ENCODE data around the gene RIMS4. TPM values are rescaled to one million over a fixed set of nuclear protein-coding genes. Genes with fewer than 3 reads are reported as not detected.

The RIMS4 gene
- polyA plus RNA-seq (2013, experiment 1 of 2; ENCODE audit: insufficient read length) = 0.13 TPM
- 0.01 TPM for polyA plus RNA-seq (2013, experiment 2 of 2; ENCODE audit: insufficient read length)

GRCh38 chr20:44810391-44811149 lies at the start of gene RIMS4:
Gene RIMS4, minus strand, starts transcription at chr20:44810546. Its CDS starts 275 bp downstream, at chr20:44810271.
- no peak for DNase-seq

GRCh38 chr20:44858606-44859360 lies 48.4 kb upstream of the RIMS4 start:
- DNase-seq = no peak

GRCh38 chr20:44856856-44857448 lies 46.6 kb upstream of the RIMS4 start:
- no peak for DNase-seq

DNA sequence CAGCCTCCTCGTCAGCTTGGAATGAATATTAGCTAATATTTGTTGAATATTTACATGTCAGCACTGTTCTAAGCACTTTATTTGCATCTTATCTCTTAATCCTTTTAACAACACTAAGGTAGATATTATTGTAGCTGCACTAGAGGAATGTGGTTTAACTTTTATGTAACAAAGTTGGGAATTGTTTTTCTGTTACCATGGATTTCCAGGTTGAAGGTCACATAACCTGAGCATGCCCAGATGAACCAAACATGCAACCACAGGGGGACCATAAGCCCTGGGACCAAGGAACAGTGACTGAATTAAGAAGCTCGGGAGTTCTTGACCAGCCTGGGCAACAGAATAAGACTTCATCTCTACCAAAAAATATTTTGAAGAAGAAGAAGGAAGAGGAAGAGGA lies 46.1 kb upstream of the RIMS4 start:
- DNase-seq = no peak

- DNase-seq = no peak
These were observed 41.2 kb upstream of the RIMS4 start for GRCh38 chr20:44851545-44851944.

DNA sequence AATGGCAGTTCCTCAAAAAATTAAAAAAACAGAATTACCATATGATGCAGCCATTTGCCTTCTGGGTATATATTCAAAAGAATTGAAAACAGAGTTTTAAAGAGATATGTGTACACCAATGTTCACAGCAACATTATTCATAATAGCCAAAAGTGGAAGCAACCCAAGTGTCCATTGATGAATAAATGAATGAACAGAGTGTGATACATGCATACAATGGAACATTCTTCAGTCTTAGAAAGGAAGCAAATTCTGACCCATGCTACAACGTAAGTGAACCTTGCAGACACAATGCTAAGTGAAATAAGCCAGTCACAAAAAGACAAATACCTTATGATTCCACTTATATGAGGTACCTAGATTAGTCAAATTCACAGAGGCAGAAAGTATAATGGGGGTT lies 40.5 kb upstream of the RIMS4 start:
- no peak for DNase-seq

DNA sequence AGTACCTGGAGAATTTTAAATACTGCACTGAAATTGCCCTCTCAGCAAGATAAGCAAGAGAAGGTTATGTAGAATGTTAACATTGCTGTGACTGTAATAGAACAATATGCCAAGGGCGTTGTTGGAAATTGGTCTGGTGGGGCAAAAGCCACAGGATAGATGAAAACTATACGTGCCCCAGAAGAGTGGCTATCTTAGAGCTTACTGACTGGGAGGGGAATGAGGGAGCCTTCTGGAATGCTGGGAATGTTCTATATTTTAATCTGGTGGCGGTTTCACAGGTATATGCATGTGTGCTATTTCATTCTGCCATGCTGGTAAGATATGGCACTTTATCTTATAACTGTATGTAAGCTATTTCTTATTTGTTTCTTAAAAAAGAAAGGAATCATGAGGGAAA lies 39.9 kb upstream of the RIMS4 start:
- no peak for DNase-seq

DNA sequence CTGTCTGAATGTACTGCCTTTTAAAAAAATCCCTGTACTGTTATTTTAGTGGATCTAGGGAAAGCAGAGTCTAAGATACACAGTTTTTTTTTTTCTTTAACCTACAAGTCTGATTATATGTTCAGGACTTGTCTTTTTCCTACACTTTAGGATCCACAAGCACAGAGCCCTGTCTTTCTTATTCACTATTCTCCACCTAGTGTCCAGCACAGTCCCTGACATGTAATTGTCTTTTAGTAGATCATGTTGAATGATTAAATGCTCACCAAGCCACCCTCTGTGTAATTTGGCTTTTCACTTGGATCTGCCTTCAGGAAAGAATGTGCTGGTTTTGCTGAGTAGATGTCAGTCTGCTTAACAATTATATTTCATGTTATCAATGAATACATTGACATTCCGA lies 39.4 kb upstream of the RIMS4 start:
- DNase-seq = no peak

- DNase-seq = no peak
These were observed 38.1 kb upstream of the RIMS4 start for GRCh38 chr20:44848254-44849015.

DNA sequence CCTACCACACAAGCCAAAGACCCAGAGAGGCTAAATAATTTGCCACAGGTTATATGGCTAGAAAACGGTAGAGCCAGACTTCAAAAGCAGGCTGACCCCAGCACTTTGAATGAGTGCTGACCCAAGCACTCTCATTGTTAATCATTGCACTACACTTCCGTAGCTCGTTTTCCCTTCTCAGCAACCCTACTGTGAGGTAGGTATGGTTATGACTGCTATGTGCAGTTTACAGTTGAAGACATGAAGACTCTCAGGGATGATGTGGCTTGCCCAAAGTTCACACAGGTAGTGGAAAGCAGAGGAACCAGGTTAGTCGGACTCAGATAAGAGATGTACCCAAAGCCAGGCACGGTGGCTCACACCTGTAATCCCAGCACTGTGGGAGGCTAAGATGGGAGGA lies 33.5 kb upstream of the RIMS4 start:
- DNase-seq = no peak

DNA sequence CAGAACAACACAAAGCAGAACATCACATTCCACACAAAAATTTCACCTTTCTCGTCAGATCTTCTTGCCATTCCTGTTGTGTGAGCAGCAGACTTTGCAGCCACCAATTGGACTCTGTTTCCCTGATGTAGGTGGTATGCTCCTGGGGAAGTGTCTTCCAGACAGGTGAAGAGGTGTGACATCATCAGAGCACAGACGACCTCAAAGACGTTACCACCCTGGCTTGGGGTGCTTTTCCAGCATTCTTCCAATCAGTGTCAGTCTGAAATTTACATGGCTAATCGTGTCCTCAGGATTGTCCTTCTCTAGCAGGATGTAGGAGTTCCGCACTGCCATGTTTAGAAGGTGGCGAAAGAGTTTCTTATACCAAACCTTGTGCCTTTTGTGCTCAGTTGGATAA lies 31.6 kb upstream of the RIMS4 start:
- no peak for DNase-seq

- DNase-seq = no peak
These were observed 30.5 kb upstream of the RIMS4 start for GRCh38 chr20:44840826-44841225.

GRCh38 chr20:44839481-44839880 lies 29.1 kb upstream of the RIMS4 start:
- no peak for DNase-seq

GRCh38 chr20:44838521-44838920 lies 28.2 kb upstream of the RIMS4 start:
- no peak for DNase-seq

GRCh38 chr20:44837946-44838345 lies 27.6 kb upstream of the RIMS4 start:
- DNase-seq = no peak

GRCh38 chr20:44836601-44837120 lies 26.3 kb upstream of the RIMS4 start:
- no peak for DNase-seq

GRCh38 chr20:44835661-44836221 lies 25.4 kb upstream of the RIMS4 start:
- DNase-seq = no peak

- DNase-seq = no peak
These were observed 24.8 kb upstream of the RIMS4 start for GRCh38 chr20:44835116-44835515.

- DNase-seq = no peak
These were observed 24.3 kb upstream of the RIMS4 start for GRCh38 chr20:44834693-44835092.

DNA sequence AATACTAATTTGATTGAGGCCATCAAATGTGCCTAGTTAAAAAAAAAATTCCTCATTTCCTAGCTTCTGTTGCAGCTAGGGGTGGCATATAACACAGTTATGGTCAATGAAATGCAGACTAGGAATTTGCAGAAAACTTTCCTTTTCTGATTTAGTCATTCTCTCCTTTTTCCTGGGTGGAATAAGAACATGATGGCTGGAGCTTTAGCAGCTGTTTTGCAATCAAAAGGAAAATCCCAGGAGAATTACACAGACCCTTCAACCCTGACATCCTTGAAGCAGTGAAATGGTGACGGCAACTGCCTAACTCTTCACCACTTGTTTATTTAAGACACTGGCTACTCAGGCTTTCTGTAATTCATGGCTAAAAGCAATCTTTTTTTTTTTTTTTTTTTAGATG lies 23.1 kb upstream of the RIMS4 start:
- no peak for DNase-seq

DNA sequence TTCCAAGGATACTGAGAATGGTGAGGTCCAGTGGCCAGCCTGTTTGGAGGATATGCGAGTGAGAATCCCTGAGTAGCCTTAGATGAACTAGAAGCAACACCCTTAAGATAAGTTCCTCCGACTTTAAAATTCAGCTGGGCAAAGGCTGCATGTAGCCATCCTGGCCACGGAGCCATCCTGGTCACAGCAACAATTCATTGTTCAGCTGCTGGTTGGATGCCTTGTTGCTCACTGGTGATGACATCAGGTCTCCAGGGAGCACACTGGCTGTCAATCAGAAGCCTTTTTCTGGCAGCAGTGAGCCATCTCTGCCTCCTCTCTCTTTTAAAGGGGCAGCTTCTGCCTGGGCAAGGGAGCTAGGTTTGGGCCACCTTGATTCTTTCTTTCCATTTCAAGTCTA lies 22.4 kb upstream of the RIMS4 start:
- DNase-seq = peak; percentile 13

GRCh38 chr20:44830995-44831394 lies 20.6 kb upstream of the RIMS4 start:
- no peak for DNase-seq
